22Rv1 (cell line): ENCODE measurements around the gene LOXL3.
"Not testable (repeated sequence)": the region's sequence is repeated elsewhere in the genome, so short reads cannot be mapped to it uniquely, and the experiment has no call there.

ENCODE experiments used
- ZFX ChIP-seq: fragments of 450-650 bp; IDR thresholded peaks from 2 replicates; pipeline ENCODE4 v1.6.1; 2017; ENCODE audit warnings: antibody characterized with exemption, borderline replicate concordance
- TF ChIP-seq, protein P1 (sequence below): fragments of 450-650 bp; IDR thresholded peaks from 2 replicates; pipeline ENCODE4 v1.5.1; 2017; ENCODE audit warnings: mild to moderate bottlenecking

GRCh38 chr2:74483675-74484164 lies 70.0 kb downstream of the LOXL3 start:
- TF ChIP-seq, protein P1, sequence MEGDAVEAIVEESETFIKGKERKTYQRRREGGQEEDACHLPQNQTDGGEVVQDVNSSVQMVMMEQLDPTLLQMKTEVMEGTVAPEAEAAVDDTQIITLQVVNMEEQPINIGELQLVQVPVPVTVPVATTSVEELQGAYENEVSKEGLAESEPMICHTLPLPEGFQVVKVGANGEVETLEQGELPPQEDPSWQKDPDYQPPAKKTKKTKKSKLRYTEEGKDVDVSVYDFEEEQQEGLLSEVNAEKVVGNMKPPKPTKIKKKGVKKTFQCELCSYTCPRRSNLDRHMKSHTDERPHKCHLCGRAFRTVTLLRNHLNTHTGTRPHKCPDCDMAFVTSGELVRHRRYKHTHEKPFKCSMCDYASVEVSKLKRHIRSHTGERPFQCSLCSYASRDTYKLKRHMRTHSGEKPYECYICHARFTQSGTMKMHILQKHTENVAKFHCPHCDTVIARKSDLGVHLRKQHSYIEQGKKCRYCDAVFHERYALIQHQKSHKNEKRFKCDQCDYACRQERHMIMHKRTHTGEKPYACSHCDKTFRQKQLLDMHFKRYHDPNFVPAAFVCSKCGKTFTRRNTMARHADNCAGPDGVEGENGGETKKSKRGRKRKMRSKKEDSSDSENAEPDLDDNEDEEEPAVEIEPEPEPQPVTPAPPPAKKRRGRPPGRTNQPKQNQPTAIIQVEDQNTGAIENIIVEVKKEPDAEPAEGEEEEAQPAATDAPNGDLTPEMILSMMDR = not testable (repeated sequence)
- TF ChIP-seq ZFX = not testable (repeated sequence)
